H9 (cell line): ENCODE measurements around the gene BSX. TPM values are rescaled to one million over a fixed set of nuclear protein-coding genes. Genes with fewer than 3 reads are reported as not detected.

Experiments
- DNase-seq: peaks from one replicate; pipeline ENCODE4 v3.0.0-alpha.2; 2017
- H2AFZ ChIP-seq: one replicate; pipeline ENCODE4 v1.6.1; 2013; ENCODE audit warnings: mild to moderate bottlenecking, low read length, control low read depth, moderate library complexity
- H2AK5ac ChIP-seq: 2 replicates; pipeline ENCODE4 v1.6.1; 2013; ENCODE audit warnings: low read length, control low read depth, mixed read lengths; ENCODE audit not compliant: insufficient read length
- H2BK120ac ChIP-seq: one replicate; pipeline ENCODE4 v1.6.1; 2013; ENCODE audit warnings: low read depth, mild to moderate bottlenecking, low read length, control low read depth, inconsistent platforms; ENCODE audit not compliant: poor library complexity, severe bottlenecking
- H2BK12ac ChIP-seq: 2 replicates; pipeline ENCODE4 v1.6.1; 2013; ENCODE audit warnings: low read length, control low read depth, mixed read lengths, low read depth; ENCODE audit not compliant: insufficient read length
- H2BK15ac ChIP-seq: 2 replicates; pipeline ENCODE4 v1.6.1; 2013; ENCODE audit warnings: low read depth, low read length, control low read depth
- H2BK20ac ChIP-seq: one replicate; pipeline ENCODE4 v1.6.1; 2013; ENCODE audit warnings: low read depth, mild to moderate bottlenecking, low read length, control low read depth, inconsistent platforms; ENCODE audit not compliant: poor library complexity, severe bottlenecking
- H2BK5ac ChIP-seq: 2 replicates; pipeline ENCODE4 v1.6.1; 2013; ENCODE audit warnings: low read length, control low read depth, mixed read lengths; ENCODE audit not compliant: insufficient read length
- H3K14ac ChIP-seq: 2 replicates; pipeline ENCODE4 v1.6.1; 2013; ENCODE audit warnings: low read length, control low read depth; ENCODE audit not compliant: insufficient read depth
- H3K18ac ChIP-seq: 2 replicates; pipeline ENCODE4 v1.6.1; 2013; ENCODE audit warnings: low read depth, mild to moderate bottlenecking, mixed read lengths, low read length, control low read depth; ENCODE audit not compliant: insufficient read length
- H3K23ac ChIP-seq: 2 replicates; pipeline ENCODE4 v1.6.1; 2013; ENCODE audit warnings: low read length, control low read depth, mixed read lengths, low read depth; ENCODE audit not compliant: insufficient read length
- H3K23me2 ChIP-seq: 2 replicates; pipeline ENCODE4 v1.6.1; 2013; ENCODE audit warnings: low read depth, mild to moderate bottlenecking, mixed read lengths, low read length, control low read depth; ENCODE audit not compliant: insufficient read length, poor library complexity, severe bottlenecking
- H3K27ac ChIP-seq: 2 replicates; pipeline ENCODE4 v1.5.1; 2013; ENCODE audit warnings: low read length, control low read depth, mixed read lengths, low read depth; ENCODE audit not compliant: insufficient read length
- H3K27me3 ChIP-seq: 2 replicates; pipeline ENCODE4 v1.6.1; 2013; ENCODE audit warnings: low read length, control low read depth, inconsistent platforms; ENCODE audit not compliant: insufficient read depth
- H3K4ac ChIP-seq: 2 replicates; pipeline ENCODE4 v1.6.1; 2013; ENCODE audit warnings: low read depth, mild to moderate bottlenecking, control low read depth, inconsistent platforms, low read length, moderate library complexity
- H3K4me1 ChIP-seq: 2 replicates; pipeline ENCODE4 v1.6.1; 2013; ENCODE audit warnings: low read length, control low read depth, inconsistent platforms; ENCODE audit not compliant: insufficient read depth
- H3K4me2 ChIP-seq: 2 replicates; pipeline ENCODE4 v1.6.1; 2013; ENCODE audit warnings: low read length, control low read depth, mixed read lengths; ENCODE audit not compliant: insufficient read length, insufficient read depth
- H3K56ac ChIP-seq: 2 replicates; pipeline ENCODE4 v1.6.1; 2013; ENCODE audit warnings: low read depth, mild to moderate bottlenecking, mixed read lengths, low read length, control low read depth; ENCODE audit not compliant: insufficient read length
- H3K79me1 ChIP-seq: 2 replicates; pipeline ENCODE4 v1.6.1; 2013; ENCODE audit warnings: low read depth, mild to moderate bottlenecking, moderate library complexity, low read length, control low read depth, inconsistent platforms; ENCODE audit not compliant: insufficient read depth, poor library complexity, severe bottlenecking
- H3K79me2 ChIP-seq: 2 replicates; pipeline ENCODE4 v1.6.1; 2013; ENCODE audit warnings: low read length, control low read depth, inconsistent platforms; ENCODE audit not compliant: insufficient read depth
- H3K9ac ChIP-seq: 2 replicates; pipeline ENCODE4 v1.6.1; 2013; ENCODE audit warnings: low read length, control low read depth, mixed read lengths; ENCODE audit not compliant: insufficient read length; ENCODE audit errors: extremely low read depth
- H3K9me3 ChIP-seq: one replicate; pipeline ENCODE4 v1.6.1; 2013; ENCODE audit warnings: low read depth, low read length, inconsistent platforms; ENCODE audit not compliant: control insufficient read depth
- H3T11ph ChIP-seq: one replicate; pipeline ENCODE4 v1.6.1; 2013; ENCODE audit warnings: mild to moderate bottlenecking, low read length, control low read depth, inconsistent platforms
- H4K20me1 ChIP-seq: one replicate; pipeline ENCODE4 v1.6.1; 2013; ENCODE audit not compliant: control insufficient read depth, insufficient read length, insufficient read depth
- H4K5ac ChIP-seq: 2 replicates; pipeline ENCODE4 v1.6.1; 2013; ENCODE audit warnings: low read depth, mild to moderate bottlenecking, mixed read lengths, low read length, control low read depth; ENCODE audit not compliant: insufficient read length
- H4K8ac ChIP-seq: replicated peaks from 2 replicates; pipeline ENCODE4 v1.6.1; 2013; ENCODE audit warnings: low read length, control low read depth, mixed read lengths, low read depth; ENCODE audit not compliant: insufficient read length
- H4K91ac ChIP-seq: 2 replicates; pipeline ENCODE4 v1.6.1; 2013; ENCODE audit warnings: low read depth, mild to moderate bottlenecking, moderate library complexity, mixed read lengths, low read length, control low read depth; ENCODE audit not compliant: insufficient read length
- H3K27ac Mint-ChIP-seq, 3 experiments: 2 replicates in 2 of 3; 3 replicates in 1 of 3; pipeline ENCODE4 v1.8.0; 2020 to 2021; ENCODE audit warnings: mixed read lengths in 3 of 3, mild to moderate bottlenecking in 1 of 3, moderate library complexity in 1 of 3
- H3K27me3 Mint-ChIP-seq: 2 replicates; pipeline ENCODE4 v1.8.0; 2021; ENCODE audit warnings: low read depth, mild to moderate bottlenecking, moderate library complexity, mixed read lengths
- H3K36me3 Mint-ChIP-seq, 3 experiments: 2 replicates in 2 of 3; 3 replicates in 1 of 3; pipeline ENCODE4 v1.8.0; 2020 to 2021; ENCODE audit warnings: low read depth in 3 of 3, mixed read lengths in 3 of 3; ENCODE audit not compliant: insufficient read depth in 1 of 3
- H3K4me1 Mint-ChIP-seq, 2 experiments: 2 replicates each; pipeline ENCODE4 v1.8.0; 2020; ENCODE audit warnings: mixed read lengths in 2 of 2
- H3K4me3 Mint-ChIP-seq, 2 experiments: 2 replicates in 1 of 2; 3 replicates in 1 of 2; pipeline ENCODE4 v1.8.0; 2020 to 2021; ENCODE audit warnings: mild to moderate bottlenecking in 2 of 2, mixed read lengths in 2 of 2, moderate library complexity in 1 of 2
- H3K9me3 Mint-ChIP-seq, 2 experiments: 2 replicates in 1 of 2; 3 replicates in 1 of 2; pipeline ENCODE4 v1.8.0; 2020; ENCODE audit warnings: mild to moderate bottlenecking in 2 of 2, mixed read lengths in 2 of 2, moderate library complexity in 1 of 2
- CTCF ChIP-seq: fragments of 200-600 bp; sonication (generic); conservative IDR thresholded peaks from 3 replicates; pipeline ENCODE4 v1.8.0; 2021; ENCODE audit warnings: antibody characterized with exemption, mild to moderate bottlenecking
- WGBS: extraction: QIAGEN DNeasy Blood & Tissue Kit; methylation state at CpG from one replicate; pipeline ENCODE4 v1.1.7; 2013; ENCODE audit warnings: missing lambda C conversion rate, low lambda C conversion rate, mixed read lengths; ENCODE audit not compliant: insufficient read length; ENCODE audit errors: extremely low coverage; 5-methylcytosine and 5-hydroxymethylcytosine counted together
- total RNA-seq: library from RNA; stranded (reverse); gene quantifications from 2 replicates; pipeline ENCODE4 v1.2.1, GENCODE V29; 2021

The BSX gene
- total RNA-seq, 1 experiment from 2014 or later = not detected

- Histone ChIP-seq H3K9me3 (no peaks in the 10 kb centered on the region), H3K4me2 (peak overlapping the region; percentile 88), H2BK20ac (no peak overlapping the region), H3K9ac (peak overlapping the region; percentile 9), H3K79me1 (no peaks in the 10 kb centered on the region), H3K56ac (no peak overlapping the region), H4K5ac (no peak overlapping the region), H3K23ac (no peak overlapping the region), H3K79me2 (no peaks in the 10 kb centered on the region), H4K91ac (no peak overlapping the region), H3K18ac (no peak overlapping the region), H3K4ac (no peak overlapping the region), H2BK5ac (no peak overlapping the region), H2BK15ac (no peak overlapping the region), H3K27me3 (peaks cover 45% of the 10 kb centered on the region), H4K20me1 (no peaks in the 10 kb centered on the region), H4K8ac (no peak overlapping the region), H2BK120ac (no peak overlapping the region), H3K27ac (no peak overlapping the region), H2BK12ac (no peak overlapping the region), H3K4me1 (no peaks in the 10 kb centered on the region; the same call in 1 of the 2 replicates), H3K14ac (peak overlapping the region; percentile 64; the same call in 1 of the 2 replicates), H3T11ph (no peak overlapping the region), H2AK5ac (no peak overlapping the region), H3K23me2 (peaks cover 9% of the 10 kb centered on the region), H2AFZ (no peak overlapping the region)
- Mint-ChIP-seq H3K4me3 (peak overlapping the region; percentile 83 to 93), H3K27ac (no peak overlapping the region), H3K27me3 (peaks cover 97% of the 10 kb centered on the region), H3K36me3 (peaks cover 0 to 1% (median 0%) of the 10 kb centered on the region in 3 experiments; a peak in 2 of 7 replicates), H3K4me1 (peaks cover 29 to 32% of the 10 kb centered on the region in 2 experiments), H3K9me3 (peaks cover under 1 to 6% of the 10 kb centered on the region in 2 experiments; a peak in 3 of 5 replicates)
- peak; percentile 71 for DNase-seq
- no peak for TF ChIP-seq CTCF
- WGBS = no CpG with 5 or more reads among the region's 59 CpGs
These were observed 2.8 kb upstream of the BSX start for GRCh38 chr11:122984186-122985011.
